ENCODE measurements around the gene BAG1. TPM values are rescaled to one million over a fixed set of nuclear protein-coding genes. Genes with fewer than 3 reads are reported as not detected.
A peak's percentile ranks its signal among the peaks of the same experiment; 100 is the strongest.

BAG1 gene
- total RNA-seq, 1 donor from 2014 or later: 116 TPM

GRCh38 chr9:33244137-33244784, 20.2 kb downstream of the BAG1 start:
- Histone ChIP-seq H3K4me3 (no peak overlapping the region), H3K4me1 (no peaks in the 10 kb centered on the region), H3K27me3 (no peaks in the 10 kb centered on the region), H3K9me3 (no peaks in the 10 kb centered on the region), H3K36me3 (no peaks in the 10 kb centered on the region), H3K27ac (no peak overlapping the region)
- intact Hi-C loops (cut with DNase I): no loop called here
- DNase-seq (peak; percentile 20), ATAC-seq (no peak)
- no peak for TF ChIP-seq CTCF (IDR thresholded peaks at IDR 0.05)

DNA sequence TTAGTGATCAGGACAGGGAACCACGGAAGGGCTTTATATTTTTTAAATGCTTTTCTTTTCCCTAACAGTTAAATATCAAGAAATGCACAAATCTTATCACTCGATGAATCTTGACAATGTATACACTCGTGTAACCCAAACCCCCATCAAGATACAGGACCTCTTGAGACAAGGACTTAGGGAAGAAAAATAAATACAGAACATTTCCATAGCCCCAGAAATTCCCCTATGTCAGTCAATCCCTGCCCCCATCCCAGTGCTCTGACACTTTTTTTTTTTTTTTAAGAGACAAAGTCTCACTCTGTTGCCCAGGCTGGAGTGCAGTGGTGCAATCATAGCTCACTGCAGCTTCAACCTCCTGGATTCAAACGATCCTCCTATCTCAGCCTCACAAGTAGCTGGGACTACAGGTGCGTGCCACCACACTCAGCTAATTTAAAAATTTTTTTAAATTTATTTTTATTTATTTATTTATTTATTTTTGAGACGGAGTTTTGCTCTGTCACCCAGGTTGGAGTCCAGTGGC, 21.8 kb downstream of the BAG1 start:
- intact Hi-C loops (cut with DNase I): no loop called here
- Histone ChIP-seq H3K36me3 (no peaks in the 10 kb centered on the region), H3K27ac (no peak overlapping the region), H3K27me3 (no peaks in the 10 kb centered on the region), H3K4me3 (no peak overlapping the region), H3K9me3 (no peaks in the 10 kb centered on the region), H3K4me1 (no peaks in the 10 kb centered on the region)
- no peak for TF ChIP-seq CTCF (IDR thresholded peaks at IDR 0.05)
- ATAC-seq (no peak), DNase-seq (no peak)

- no peak for TF ChIP-seq CTCF (IDR thresholded peaks at IDR 0.05)
- H3K9me3 ChIP-seq: no peaks in the 10 kb centered on the region
- H3K27ac ChIP-seq: no peak overlapping the region
- intact Hi-C loops (cut with DNase I): no loop called here
- DNase-seq (no peak), ATAC-seq (no peak)
- no peak overlapping the region for H3K4me3 ChIP-seq
- no peaks in the 10 kb centered on the region for H3K27me3 ChIP-seq
- H3K36me3 ChIP-seq: no peaks in the 10 kb centered on the region
- no peaks in the 10 kb centered on the region for H3K4me1 ChIP-seq
Observed at GRCh38 chr9:33241298-33241697, 23.2 kb downstream of the BAG1 start.

GRCh38 chr9:33239921-33240320, 24.6 kb downstream of the BAG1 start, which contains the start of gene SPINK4:
SPINK4 (plus strand) TSS chr9:33240167; CDS start chr9:33240209, 42 bp downstream.
- H3K9me3 ChIP-seq: no peaks in the 10 kb centered on the region
- ATAC-seq (peak; percentile 15), DNase-seq (no peak)
- H3K36me3 ChIP-seq: no peaks in the 10 kb centered on the region
- no peaks in the 10 kb centered on the region for H3K27me3 ChIP-seq
- H3K4me1 ChIP-seq: no peaks in the 10 kb centered on the region
- intact Hi-C loops (cut with DNase I): no loop called here
- no peak within 1 kb of the TSS for H3K4me3 ChIP-seq
- no peak within 1 kb of the TSS for H3K27ac ChIP-seq
- TF ChIP-seq CTCF (IDR thresholded peaks at IDR 0.05): no peak

GRCh38 chr9:33236571-33236970, 27.9 kb downstream of the BAG1 start:
- DNase-seq: no peak
- no peaks in the 10 kb centered on the region for H3K9me3 ChIP-seq
- no peak overlapping the region for H3K27ac ChIP-seq
- no peak for ATAC-seq
- no peaks in the 10 kb centered on the region for H3K36me3 ChIP-seq
- H3K4me3 ChIP-seq: no peak overlapping the region
- no peak for TF ChIP-seq CTCF (IDR thresholded peaks at IDR 0.05)
- H3K4me1 ChIP-seq: no peaks in the 10 kb centered on the region
- no peaks in the 10 kb centered on the region for H3K27me3 ChIP-seq
- intact Hi-C loops (cut with DNase I): no loop called here
